Activated CD4-positive, alpha-beta T cell treated with anti-CD3 and anti-CD28 coated beads for 36 hours (primary cell): ENCODE results near the gene ZCCHC13. TPM values are rescaled to one million over a fixed set of nuclear protein-coding genes. Genes with fewer than 3 reads are reported as not detected.
"Not testable (repeated sequence)": the region's sequence is repeated elsewhere in the genome, so short reads cannot be mapped to it uniquely, and the experiment has no call there.

Source experiments
- ATAC-seq: fragments of 200-7000 bp; cut with Tn5 transposase; one replicate; pipeline ENCODE4 v1.10.0; 2021; ENCODE audit warnings: mild to moderate bottlenecking, moderate library complexity
- CTCF ChIA-PET: fragments of 350-600 bp; sonication (Branson Sonifier 250); formaldehyde crosslinking; loops from one replicate; lab custom pipeline; 2021; ENCODE audit warnings: antibody characterized with exemption; lab: Charles Lee
- POLR2A ChIA-PET: fragments of 350-600 bp; sonication (Branson Sonifier 250); formaldehyde crosslinking; loops from one replicate; lab custom pipeline; 2021; ENCODE audit warnings: antibody characterized with exemption, inconsistent platforms; lab: Charles Lee
- DNase-seq: peaks from one replicate; pipeline ENCODE4 v3.0.0-alpha.2; 2020
- H3K27ac Mint-ChIP-seq: one replicate; pipeline ENCODE4 v1.8.0; 2021; ENCODE audit warnings: mixed read lengths
- H3K27me3 Mint-ChIP-seq: one replicate; pipeline ENCODE4 v1.8.0; 2021; ENCODE audit warnings: mixed read lengths
- H3K36me3 Mint-ChIP-seq: one replicate; pipeline ENCODE4 v1.8.0; 2021; ENCODE audit warnings: low read depth, mixed read lengths
- H3K4me1 Mint-ChIP-seq: one replicate; pipeline ENCODE4 v1.8.0; 2021; ENCODE audit warnings: mixed read lengths
- H3K4me3 Mint-ChIP-seq: one replicate; pipeline ENCODE4 v1.8.0; 2021; ENCODE audit warnings: mild to moderate bottlenecking, moderate library complexity, mixed read lengths
- H3K9me3 Mint-ChIP-seq: one replicate; pipeline ENCODE4 v1.8.0; 2021; ENCODE audit warnings: low read depth, mixed read lengths
- intact Hi-C, 2 experiments: fragments of 100-400 bp; cut with DNase I in 1 of 2; cut with micrococcal nuclease in 1 of 2; formaldehyde crosslinking; loops; one replicate each; pipeline versions ENCODE4 v1.14.2 to v1.15.1; 2022 to 2024; cut with DNase I, micrococcal nuclease
- total RNA-seq, 2 experiments: library from RNA; stranded (reverse); gene quantifications; one replicate each; pipeline ENCODE4 v1.2.3, GENCODE V29; 2021

ZCCHC13 gene
- not detected for total RNA-seq

DNA sequence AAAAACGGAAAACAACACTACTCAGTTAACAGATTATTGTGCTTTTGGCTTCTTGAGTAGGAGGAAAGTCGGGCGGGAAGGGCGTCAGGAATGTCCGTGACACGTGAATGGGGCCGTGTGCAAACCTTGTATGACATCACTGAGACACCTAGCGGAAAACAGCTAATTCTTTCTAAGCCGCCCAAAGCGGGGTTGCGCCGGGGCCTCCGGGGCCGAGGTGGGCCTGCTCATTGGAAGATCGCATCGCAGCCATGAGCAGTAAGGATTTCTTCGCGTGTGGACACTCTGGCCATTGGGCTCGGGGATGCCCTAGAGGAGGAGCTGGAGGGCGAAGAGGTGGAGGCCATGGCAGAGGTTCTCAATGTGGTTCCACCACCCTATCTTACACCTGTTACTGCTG, at the start of gene ZCCHC13:
TSS of gene ZCCHC13 (plus strand) at position 165 of the 400 bp plus-strand sequence. CDS start at position 252, 87 bp downstream.
- ATAC-seq, result no peak
- H3K36me3 Mint-ChIP-seq, result no peaks in the 10 kb centered on the region
- POLR2A ChIA-PET, result no interaction called here
- H3K27me3 Mint-ChIP-seq, result no peaks in the 10 kb centered on the region
- no peak for DNase-seq
- H3K9me3 Mint-ChIP-seq, result no peaks in the 10 kb centered on the region
- CTCF ChIA-PET, result no interaction called here
- H3K4me1 Mint-ChIP-seq, result no peaks in the 10 kb centered on the region
- H3K4me3 Mint-ChIP-seq, result no peak within 1 kb of the TSS
- intact Hi-C loops, result no loop called here
- no peak within 1 kb of the TSS for H3K27ac Mint-ChIP-seq

DNA sequence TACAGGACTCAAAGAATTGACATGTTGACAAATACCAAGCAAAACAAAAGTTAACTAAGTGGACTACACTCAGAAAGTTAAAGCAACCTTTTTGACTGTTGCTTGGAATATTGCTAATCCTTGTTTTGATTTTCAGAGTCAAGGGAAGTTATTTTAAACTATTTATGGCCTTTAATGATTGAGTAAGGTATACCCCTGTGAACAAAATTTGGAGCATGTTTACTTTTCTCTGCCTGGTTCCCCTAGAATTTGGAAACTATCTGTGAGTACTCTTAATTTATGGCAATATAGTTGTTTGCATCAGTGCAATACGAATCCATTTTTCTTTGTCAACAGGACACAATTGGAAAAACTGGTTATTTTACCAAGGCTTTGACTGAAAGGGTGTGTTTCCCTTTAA, 45.9 kb upstream of the ZCCHC13 start:
- CTCF ChIA-PET, result interaction anchor here (0.6 to 0.8 kb wide), 2 partner anchors 180 to 401 kb away, joined by 3 to 4 read pairs; no protein-coding TSS in a partner anchor
- H3K9me3 Mint-ChIP-seq, H3K27ac Mint-ChIP-seq, H3K27me3 Mint-ChIP-seq, H3K4me3 Mint-ChIP-seq, DNase-seq, intact Hi-C loops, POLR2A ChIA-PET, ATAC-seq, H3K4me1 Mint-ChIP-seq: not testable (repeated sequence)
- peaks cover 44% of the 10 kb centered on the region for H3K36me3 Mint-ChIP-seq

- H3K36me3 Mint-ChIP-seq, result peaks cover 43% of the 10 kb centered on the region
- no peaks in the 10 kb centered on the region for H3K9me3 Mint-ChIP-seq
- no peak overlapping the region for H3K4me3 Mint-ChIP-seq
- H3K27ac Mint-ChIP-seq, result no peak overlapping the region
- CTCF ChIA-PET, result no interaction called here
- no peaks in the 10 kb centered on the region for H3K27me3 Mint-ChIP-seq
- intact Hi-C loops, result no loop called here
- POLR2A ChIA-PET, result no interaction called here
- H3K4me1 Mint-ChIP-seq, result no peaks in the 10 kb centered on the region
- ATAC-seq (no peak), DNase-seq (no peak)
These were observed 44.0 kb upstream of the ZCCHC13 start for GRCh38 chrX:74259885-74260491.

DNA sequence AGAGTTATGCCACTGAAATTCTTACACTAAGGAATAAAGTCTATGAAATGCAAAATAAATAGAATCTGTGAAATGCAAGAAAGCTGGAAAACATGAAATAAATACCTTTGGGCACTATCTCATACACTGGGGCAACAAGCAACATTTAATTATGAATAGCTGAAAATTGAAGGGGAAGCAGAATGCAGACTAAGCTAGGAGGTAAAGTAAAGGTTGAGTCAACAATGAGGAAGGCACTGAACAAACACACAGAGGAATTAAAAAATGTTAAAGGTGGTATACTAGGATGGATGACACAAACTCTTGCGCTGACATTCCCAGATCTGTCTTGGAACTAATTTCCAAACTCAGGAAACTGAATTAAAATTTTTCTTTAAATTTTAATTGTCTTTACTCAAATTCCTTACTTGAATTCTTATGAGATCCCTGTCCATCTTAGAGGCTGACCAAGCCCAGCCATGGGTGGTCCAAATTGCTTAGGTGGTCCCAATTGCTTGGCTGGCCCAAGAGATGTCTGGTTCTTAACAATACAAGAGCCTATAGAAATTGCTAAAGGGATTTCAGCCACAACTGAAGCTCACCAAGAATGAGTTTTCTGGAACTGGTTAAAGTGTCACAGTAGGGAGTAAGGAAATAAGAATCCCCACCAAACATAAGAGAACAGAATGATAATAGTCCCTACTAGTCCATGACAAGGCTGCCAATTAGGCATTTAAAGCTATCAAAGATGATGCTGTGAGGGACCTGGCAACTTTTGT, 41.3 kb upstream of the ZCCHC13 start:
- H3K36me3 Mint-ChIP-seq, result peaks cover 37% of the 10 kb centered on the region
- H3K4me1 Mint-ChIP-seq, result no peaks in the 10 kb centered on the region
- no peak overlapping the region for H3K27ac Mint-ChIP-seq
- no peaks in the 10 kb centered on the region for H3K9me3 Mint-ChIP-seq
- ATAC-seq, result no peak
- CTCF ChIA-PET, result no interaction called here
- POLR2A ChIA-PET, result no interaction called here
- DNase-seq, result no peak
- no peaks in the 10 kb centered on the region for H3K27me3 Mint-ChIP-seq
- H3K4me3 Mint-ChIP-seq, result no peak overlapping the region
- intact Hi-C loops, result no loop called here

GRCh38 chrX:74270393-74270792, 33.6 kb upstream of the ZCCHC13 start:
- Mint-ChIP-seq H3K4me3 (no peak overlapping the region), H3K4me1 (peaks cover 7% of the 10 kb centered on the region), H3K27me3 (no peaks in the 10 kb centered on the region), H3K36me3 (peaks cover 25% of the 10 kb centered on the region), H3K9me3 (no peaks in the 10 kb centered on the region), H3K27ac (no peak overlapping the region)
- intact Hi-C loops, result no loop called here
- DNase-seq (no peak), ATAC-seq (no peak)
- CTCF ChIA-PET, result no interaction called here
- POLR2A ChIA-PET, result no interaction called here

- Mint-ChIP-seq H3K4me1 (peaks cover 10% of the 10 kb centered on the region), H3K9me3 (no peaks in the 10 kb centered on the region), H3K36me3 (peaks cover 31% of the 10 kb centered on the region), H3K27me3 (no peaks in the 10 kb centered on the region), H3K27ac (no peak overlapping the region), H3K4me3 (no peak overlapping the region)
- ChIA-PET CTCF (interaction anchor here (0.6 kb wide), 1 partner anchor 304 kb away, joined by 3 read pairs; no protein-coding TSS in a partner anchor), POLR2A (interaction anchor here (0.6 kb wide), 1 partner anchor 328 kb away, joined by 3 read pairs; no protein-coding TSS in a partner anchor)
- intact Hi-C loops, result loop anchor here in 1 of 2 experiments (2.0 kb wide), 1 partner anchor 53 kb away; no protein-coding TSS in a partner anchor
- ATAC-seq (peak; percentile 66), DNase-seq (no peak)
These were observed 31.8 kb upstream of the ZCCHC13 start for GRCh38 chrX:74272230-74272629.

DNA sequence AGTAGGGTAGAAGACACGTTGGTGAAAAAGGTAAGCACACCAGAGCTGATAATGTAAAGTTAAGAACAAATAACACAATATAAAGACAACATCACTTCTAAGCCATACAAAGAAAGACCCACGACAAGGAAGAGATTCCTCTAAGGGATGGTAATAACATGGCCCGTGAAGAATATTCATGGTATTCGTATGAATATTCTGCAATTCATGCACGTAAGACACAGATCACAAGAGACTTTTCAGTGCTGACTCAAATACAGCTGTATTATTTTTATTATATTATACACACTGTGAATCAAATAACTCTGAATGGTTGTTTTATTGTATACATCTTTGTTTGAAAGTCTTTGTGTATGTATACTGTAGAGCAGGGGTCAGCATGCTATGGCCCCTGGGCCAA, 29.5 kb upstream of the ZCCHC13 start:
- H3K36me3 Mint-ChIP-seq, result peaks cover 41% of the 10 kb centered on the region

GRCh38 chrX:74277320-74277719, 26.7 kb upstream of the ZCCHC13 start:
- POLR2A ChIA-PET, result no interaction called here
- peaks cover 8% of the 10 kb centered on the region for H3K4me1 Mint-ChIP-seq
- no peaks in the 10 kb centered on the region for H3K27me3 Mint-ChIP-seq
- H3K27ac Mint-ChIP-seq, result no peak overlapping the region
- CTCF ChIA-PET, result no interaction called here
- DNase-seq, result no peak
- no peak overlapping the region for H3K4me3 Mint-ChIP-seq
- ATAC-seq, result no peak
- no peaks in the 10 kb centered on the region for H3K9me3 Mint-ChIP-seq
- intact Hi-C loops, result no loop called here
- peaks cover 39% of the 10 kb centered on the region for H3K36me3 Mint-ChIP-seq

More for the DNA sequence above, 29.5 kb upstream of the ZCCHC13 start:
- Mint-ChIP-seq H3K27ac (no peak overlapping the region), H3K9me3 (no peaks in the 10 kb centered on the region), H3K27me3 (no peaks in the 10 kb centered on the region), H3K4me3 (no peak overlapping the region), H3K4me1 (peaks cover 10% of the 10 kb centered on the region)
- no peak for ATAC-seq
- DNase-seq, result no peak
- intact Hi-C loops, result no loop called here
- POLR2A ChIA-PET, result no interaction called here
- CTCF ChIA-PET, result no interaction called here

- intact Hi-C loops, result no loop called here
- CTCF ChIA-PET, result no interaction called here
These were observed 26.1 kb upstream of the ZCCHC13 start for GRCh38 chrX:74277846-74278245.

DNA sequence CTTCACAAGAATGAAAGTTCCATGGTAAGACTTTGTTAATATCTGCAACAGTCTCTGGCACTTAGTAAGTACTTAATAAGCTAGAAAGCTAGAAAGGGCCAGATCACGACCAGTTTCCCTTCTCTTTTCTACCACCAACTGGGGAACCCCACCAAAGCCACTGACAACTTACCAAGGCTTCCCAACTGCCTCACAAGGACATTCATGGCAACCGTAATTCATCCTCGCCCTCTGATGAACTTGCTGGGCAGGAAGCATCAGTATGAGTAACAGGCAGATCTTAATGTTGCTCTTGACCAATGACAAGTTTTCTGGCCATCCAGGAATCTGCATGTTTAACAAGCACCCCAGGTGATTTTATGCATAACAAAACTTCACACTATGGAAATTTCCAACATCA, 23.2 kb upstream of the ZCCHC13 start:
- Mint-ChIP-seq H3K4me1 (peaks cover 15% of the 10 kb centered on the region), H3K36me3 (peaks cover 34% of the 10 kb centered on the region)

More at GRCh38 chrX:74277846-74278245, 26.1 kb upstream of the ZCCHC13 start:
- Mint-ChIP-seq H3K4me1 (peaks cover 8% of the 10 kb centered on the region), H3K4me3 (no peak overlapping the region), H3K27me3 (no peaks in the 10 kb centered on the region), H3K9me3 (no peaks in the 10 kb centered on the region), H3K27ac (no peak overlapping the region), H3K36me3 (peaks cover 39% of the 10 kb centered on the region)
- DNase-seq (no peak), ATAC-seq (no peak)
- POLR2A ChIA-PET, result no interaction called here

DNA sequence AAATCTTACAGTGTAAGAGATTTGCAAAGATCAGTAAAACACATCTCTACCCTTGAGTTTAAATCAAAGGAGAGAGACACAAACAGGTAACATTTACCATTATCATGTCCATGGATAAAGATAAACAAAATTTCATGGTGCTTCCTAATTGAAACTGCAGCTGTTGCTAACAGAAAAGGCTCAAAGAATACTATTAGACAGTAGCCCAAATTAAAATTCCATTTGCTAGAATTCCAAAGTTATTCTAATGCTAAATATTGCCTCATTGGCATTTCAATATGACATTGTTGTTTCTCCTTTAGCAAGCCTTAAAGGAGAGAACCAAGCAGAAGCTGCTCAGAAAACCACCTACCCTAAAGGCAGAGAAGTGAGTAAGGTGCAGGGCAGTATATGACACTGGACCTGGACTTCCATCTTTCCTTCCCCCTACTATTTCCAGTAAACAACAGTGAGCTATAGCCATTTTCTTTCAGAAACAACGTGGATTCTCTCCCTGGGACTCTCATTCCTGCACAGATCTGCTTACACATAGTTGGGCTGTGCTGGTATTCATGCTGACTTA, 19.5 kb upstream of the ZCCHC13 start:
- Mint-ChIP-seq H3K27me3 (no peaks in the 10 kb centered on the region), H3K36me3 (peaks cover 19% of the 10 kb centered on the region), H3K4me1 (peaks cover 30% of the 10 kb centered on the region), H3K9me3 (no peaks in the 10 kb centered on the region), H3K27ac (no peak overlapping the region), H3K4me3 (no peak overlapping the region)
- intact Hi-C loops, result no loop called here
- ChIA-PET CTCF (no interaction called here), POLR2A (no interaction called here)
- DNase-seq, result no peak
- no peak for ATAC-seq

More for the DNA sequence above, 23.2 kb upstream of the ZCCHC13 start:
- no peaks in the 10 kb centered on the region for H3K9me3 Mint-ChIP-seq
- ChIA-PET CTCF (no interaction called here), POLR2A (no interaction called here)
- ATAC-seq (no peak), DNase-seq (no peak)
- H3K4me3 Mint-ChIP-seq, result no peak overlapping the region
- intact Hi-C loops, result no loop called here
- H3K27me3 Mint-ChIP-seq, result no peaks in the 10 kb centered on the region
- no peak overlapping the region for H3K27ac Mint-ChIP-seq
